ENCODE results near the gene ZNF100. TPM values are rescaled to one million over a fixed set of nuclear protein-coding genes. Genes with fewer than 3 reads are reported as not detected.

ZNF100 gene
- total and polyA plus RNA-seq, 7 experiments from 2014 or later, result 9.5 to 22.5 (median 18.4) TPM

DNA sequence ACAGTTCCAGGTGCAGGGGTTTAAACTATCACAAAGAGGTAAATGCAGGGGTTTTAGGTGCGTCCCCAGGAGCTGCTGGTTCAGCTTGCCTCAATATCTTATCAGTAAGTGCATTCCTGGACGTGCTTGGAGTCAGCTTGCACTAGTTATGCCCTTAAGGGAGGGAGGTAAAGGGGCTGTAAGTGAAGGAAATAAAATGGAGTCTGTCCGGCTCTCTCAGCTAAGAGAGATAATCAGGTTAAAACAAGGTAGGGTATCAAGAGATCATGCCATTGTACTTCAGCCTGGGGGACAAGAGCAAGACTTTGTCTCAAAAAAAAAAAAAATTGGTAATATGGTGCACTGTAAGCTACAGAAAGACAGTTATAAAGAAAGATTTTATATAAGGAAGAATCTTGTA lies 69.7 kb downstream of the ZNF100 start:
- POLR2A ChIA-PET, result interaction anchor here (0.7 kb wide), 1 partner anchor 192 kb away, joined by 3 read pairs; the partner anchor contains the start of gene ZNF429
- Histone ChIP-seq H3K9me3 (ENCODE audit: control insufficient read depth in 2 of 3, low read length in 3 of 3) (no peaks in the 10 kb centered on the region), H3K27ac (ENCODE audit: low read depth, low read length) (no peak overlapping the region), H3K27me3 (ENCODE audit: control insufficient read depth in 2 of 2, insufficient read depth in 2 of 2, low read length in 2 of 2) (no peaks in the 10 kb centered on the region), H3K4me3 (ENCODE audit: low read length) (no peak overlapping the region), H3K4me1 (ENCODE audit: control insufficient read depth in 2 of 2, insufficient read depth in 2 of 2, low read length in 2 of 2) (no peaks in the 10 kb centered on the region), H3K36me3 (ENCODE audit: control insufficient read depth in 2 of 3, insufficient read depth in 3 of 3, low read length in 3 of 3) (no peaks in the 10 kb centered on the region)
- DNase-seq (no peak), ATAC-seq (no peak)
- no peaks in the 10 kb centered on the region for H3K36me3 Mint-ChIP-seq
- no peak overlapping the region for H3K27ac Mint-ChIP-seq
- intact Hi-C loops (cut with micrococcal nuclease), result loop anchor here (1.0 to 5.0 kb wide), 5 partner anchors 125 to 1451 kb away; partner anchors contain the start of gene ZNF429 (in 1 of the 2)
- no peaks in the 10 kb centered on the region for H3K4me1 Mint-ChIP-seq
- no peak overlapping the region for H3K4me3 Mint-ChIP-seq
- H3K9me3 Mint-ChIP-seq, result peaks cover 0 to 10% (median 0%) of the 10 kb centered on the region in 11 donors
- H3K27me3 Mint-ChIP-seq, result peaks cover 0 to 4% (median 0%) of the 10 kb centered on the region in 5 donors
- CTCF ChIA-PET, result interaction anchor here (0.6 to 1.2 kb wide), 8 partner anchors 22 to 1700 kb away, joined by 3 to 7 read pairs (median 4); no protein-coding TSS in a partner anchor

DNA sequence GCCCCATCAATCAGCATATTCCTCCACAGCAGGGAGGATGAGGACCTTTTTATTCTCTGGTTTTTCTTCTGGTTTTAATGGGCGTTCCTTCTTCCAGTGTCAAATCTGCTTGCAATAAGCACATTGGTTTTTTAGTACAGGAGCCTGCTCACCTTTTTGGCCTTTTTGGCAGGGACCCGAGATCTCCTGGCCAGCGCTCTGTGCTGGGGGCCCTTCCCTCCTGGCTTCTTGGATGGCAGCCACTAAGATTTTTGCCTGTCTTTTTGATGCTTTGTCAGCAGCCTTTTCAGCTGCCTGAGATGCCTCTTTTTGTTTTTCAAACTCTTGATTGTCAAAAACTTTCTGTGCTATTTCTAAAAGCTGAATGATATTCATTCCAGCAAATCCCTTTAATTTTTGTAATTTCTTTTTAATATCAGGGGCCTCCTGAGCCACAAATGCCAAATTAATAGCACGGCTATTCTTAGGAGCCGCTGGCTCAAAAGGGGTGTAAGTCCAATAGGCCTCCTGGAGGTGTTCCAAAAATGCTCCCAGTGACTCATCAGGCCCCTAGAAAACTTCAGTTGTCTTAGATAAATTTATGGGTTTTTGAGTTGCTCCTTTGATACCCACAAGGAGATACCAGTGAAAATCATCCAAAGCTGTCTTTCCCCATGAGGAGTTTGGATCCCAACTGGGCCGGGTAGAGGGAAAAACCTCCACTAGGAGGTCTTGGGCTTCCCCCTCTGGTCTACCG lies 73.0 kb downstream of the ZNF100 start:
- no peak for ATAC-seq
- no peaks in the 10 kb centered on the region for H3K27me3 ChIP-seq (ENCODE audit: control insufficient read depth in 2 of 2, insufficient read depth in 2 of 2, low read length in 2 of 2)
- peaks cover 0 to 4% (median 0%) of the 10 kb centered on the region in 5 donors for H3K27me3 Mint-ChIP-seq
- H3K27ac Mint-ChIP-seq, result no peak overlapping the region
- H3K4me1 ChIP-seq (ENCODE audit: control insufficient read depth in 2 of 2, insufficient read depth in 2 of 2, low read length in 2 of 2), result no peaks in the 10 kb centered on the region
- no peaks in the 10 kb centered on the region for H3K4me1 Mint-ChIP-seq
- H3K4me3 Mint-ChIP-seq, result no peak overlapping the region
- H3K9me3 Mint-ChIP-seq, result peaks cover 0 to 23% (median 0%) of the 10 kb centered on the region in 11 donors
- no peaks in the 10 kb centered on the region for H3K36me3 Mint-ChIP-seq
- H3K4me3 ChIP-seq (ENCODE audit: low read length), result no peak overlapping the region
- ChIA-PET POLR2A (no interaction called here), CTCF (interaction anchor here (0.9 kb wide), 1 partner anchor 100 kb away, joined by 3 read pairs; no protein-coding TSS in a partner anchor)
- H3K36me3 ChIP-seq (ENCODE audit: control insufficient read depth in 2 of 3, insufficient read depth in 3 of 3, low read length in 3 of 3), result no peaks in the 10 kb centered on the region
- no peak overlapping the region for H3K27ac ChIP-seq (ENCODE audit: low read depth, low read length)
- intact Hi-C loops (cut with micrococcal nuclease), result no loop called here
- H3K9me3 ChIP-seq (ENCODE audit: control insufficient read depth in 2 of 3, low read length in 3 of 3), result no peaks in the 10 kb centered on the region
- DNase-seq, result no peak

DNA sequence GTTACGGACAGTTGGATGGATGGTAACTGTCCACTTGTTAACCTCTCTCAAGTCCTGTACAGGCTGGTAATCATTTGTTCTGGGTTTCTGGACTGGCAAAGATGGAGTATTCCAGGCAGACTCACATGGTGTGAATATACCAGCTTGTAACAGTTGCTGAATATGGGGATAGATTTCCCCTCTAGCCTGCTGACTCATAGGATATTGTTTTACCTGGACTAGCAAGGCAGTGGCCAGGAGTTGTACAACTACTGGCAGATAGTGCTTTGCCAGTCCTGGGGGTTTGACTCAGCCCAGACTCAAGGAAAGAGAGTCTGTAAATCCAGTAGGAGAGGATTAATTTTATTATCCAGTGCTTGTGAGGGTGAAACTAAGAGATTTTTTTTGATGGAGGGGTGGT lies 74.0 kb downstream of the ZNF100 start:
- H3K4me1 Mint-ChIP-seq, result no peaks in the 10 kb centered on the region
- Histone ChIP-seq H3K27ac (ENCODE audit: low read depth, low read length) (no peak overlapping the region), H3K36me3 (ENCODE audit: control insufficient read depth in 2 of 3, insufficient read depth in 3 of 3, low read length in 3 of 3) (no peaks in the 10 kb centered on the region), H3K27me3 (ENCODE audit: control insufficient read depth in 2 of 2, insufficient read depth in 2 of 2, low read length in 2 of 2) (no peaks in the 10 kb centered on the region), H3K4me3 (ENCODE audit: low read length) (no peak overlapping the region), H3K9me3 (ENCODE audit: control insufficient read depth in 2 of 3, low read length in 3 of 3) (no peaks in the 10 kb centered on the region), H3K4me1 (ENCODE audit: control insufficient read depth in 2 of 2, insufficient read depth in 2 of 2, low read length in 2 of 2) (no peaks in the 10 kb centered on the region)
- peaks cover 0 to 4% (median 0%) of the 10 kb centered on the region in 5 donors for H3K27me3 Mint-ChIP-seq
- POLR2A ChIA-PET, result no interaction called here
- intact Hi-C loops (cut with micrococcal nuclease), result no loop called here
- H3K27ac Mint-ChIP-seq, result no peak overlapping the region
- CTCF ChIA-PET, result interaction anchor here (0.9 to 2.2 kb wide), 2 partner anchors 99 to 210 kb away, joined by 3 to 6 read pairs; no protein-coding TSS in a partner anchor
- DNase-seq (no peak), ATAC-seq (no peak)
- no peak overlapping the region for H3K4me3 Mint-ChIP-seq
- no peaks in the 10 kb centered on the region for H3K36me3 Mint-ChIP-seq
- peaks cover 0 to 29% (median 0%) of the 10 kb centered on the region in 11 donors for H3K9me3 Mint-ChIP-seq

DNA sequence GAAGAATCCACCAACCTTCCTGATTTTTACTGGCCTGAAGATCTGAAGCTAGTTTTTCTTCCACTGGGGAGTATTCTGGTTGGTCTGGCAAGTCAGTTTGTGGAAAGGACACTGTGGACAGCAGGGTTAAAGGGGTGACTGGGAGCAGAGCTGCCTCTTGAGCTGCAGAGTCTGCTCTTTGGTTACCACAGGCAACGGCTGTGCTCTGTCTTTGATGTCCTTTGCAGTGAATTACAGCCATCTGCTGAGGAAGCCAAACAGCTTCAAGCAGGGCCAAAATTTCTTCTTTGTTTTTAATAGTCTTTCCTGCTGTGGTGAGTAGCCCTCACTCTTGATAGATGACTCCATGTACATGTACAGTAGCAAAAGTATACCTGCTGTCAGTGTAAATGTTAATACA lies 75.7 kb downstream of the ZNF100 start:
- Mint-ChIP-seq H3K4me3 (no peak overlapping the region), H3K36me3 (no peaks in the 10 kb centered on the region), H3K27ac (no peak overlapping the region), H3K27me3 (peaks cover 0 to under 1% (median 0%) of the 10 kb centered on the region in 5 donors), H3K9me3 (peaks cover 0 to 33% (median 0%) of the 10 kb centered on the region in 11 donors), H3K4me1 (no peaks in the 10 kb centered on the region)
- DNase-seq, result no peak
- Histone ChIP-seq H3K9me3 (ENCODE audit: control insufficient read depth in 2 of 3, low read length in 3 of 3) (no peaks in the 10 kb centered on the region), H3K36me3 (ENCODE audit: control insufficient read depth in 2 of 3, insufficient read depth in 3 of 3, low read length in 3 of 3) (no peaks in the 10 kb centered on the region), H3K27ac (ENCODE audit: low read depth, low read length) (no peak overlapping the region), H3K4me1 (ENCODE audit: control insufficient read depth in 2 of 2, insufficient read depth in 2 of 2, low read length in 2 of 2) (no peaks in the 10 kb centered on the region), H3K27me3 (ENCODE audit: control insufficient read depth in 2 of 2, insufficient read depth in 2 of 2, low read length in 2 of 2) (no peaks in the 10 kb centered on the region), H3K4me3 (ENCODE audit: low read length) (no peak overlapping the region)
- ChIA-PET POLR2A (no interaction called here), CTCF (interaction anchor here (2.2 kb wide), 1 partner anchor 208 kb away, joined by 6 read pairs; no protein-coding TSS in a partner anchor)
- no peak for ATAC-seq
- intact Hi-C loops (cut with micrococcal nuclease), result no loop called here

DNA sequence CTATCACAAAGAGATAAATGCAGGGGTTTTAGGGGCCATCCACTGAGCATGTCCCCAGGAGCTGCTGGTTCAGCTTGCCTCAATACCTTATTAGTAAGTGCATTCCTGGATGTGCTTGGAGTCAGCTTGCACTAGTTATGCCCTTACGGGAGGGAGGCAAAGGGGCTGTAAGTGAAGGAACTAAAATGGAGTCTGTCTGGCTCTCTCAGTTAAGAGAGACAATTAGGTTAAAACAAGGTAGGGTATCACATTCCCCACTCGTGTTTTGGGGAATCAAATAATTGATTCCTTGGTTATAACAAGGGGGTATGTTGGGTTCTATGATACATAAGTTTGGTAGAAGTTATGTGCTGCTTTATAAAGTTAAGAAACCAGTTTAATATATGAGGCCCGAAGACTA lies 78.9 kb downstream of the ZNF100 start:
- Mint-ChIP-seq H3K4me1 (no peaks in the 10 kb centered on the region), H3K4me3 (no peak overlapping the region), H3K9me3 (peaks cover 0 to 35% (median 0%) of the 10 kb centered on the region in 11 donors), H3K27ac (no peak overlapping the region), H3K36me3 (no peaks in the 10 kb centered on the region), H3K27me3 (no peaks in the 10 kb centered on the region)
- no peak for ATAC-seq
- Histone ChIP-seq H3K4me1 (ENCODE audit: control insufficient read depth in 2 of 2, insufficient read depth in 2 of 2, low read length in 2 of 2) (no peaks in the 10 kb centered on the region), H3K27me3 (ENCODE audit: control insufficient read depth in 2 of 2, insufficient read depth in 2 of 2, low read length in 2 of 2) (no peaks in the 10 kb centered on the region), H3K4me3 (ENCODE audit: low read length) (no peak overlapping the region), H3K27ac (ENCODE audit: low read depth, low read length) (no peak overlapping the region), H3K36me3 (ENCODE audit: control insufficient read depth in 2 of 3, insufficient read depth in 3 of 3, low read length in 3 of 3) (no peaks in the 10 kb centered on the region), H3K9me3 (ENCODE audit: control insufficient read depth in 2 of 3, low read length in 3 of 3) (no peaks in the 10 kb centered on the region)
- ChIA-PET POLR2A (no interaction called here), CTCF (no interaction called here)
- intact Hi-C loops (cut with micrococcal nuclease), result no loop called here
- no peak for DNase-seq

DNA sequence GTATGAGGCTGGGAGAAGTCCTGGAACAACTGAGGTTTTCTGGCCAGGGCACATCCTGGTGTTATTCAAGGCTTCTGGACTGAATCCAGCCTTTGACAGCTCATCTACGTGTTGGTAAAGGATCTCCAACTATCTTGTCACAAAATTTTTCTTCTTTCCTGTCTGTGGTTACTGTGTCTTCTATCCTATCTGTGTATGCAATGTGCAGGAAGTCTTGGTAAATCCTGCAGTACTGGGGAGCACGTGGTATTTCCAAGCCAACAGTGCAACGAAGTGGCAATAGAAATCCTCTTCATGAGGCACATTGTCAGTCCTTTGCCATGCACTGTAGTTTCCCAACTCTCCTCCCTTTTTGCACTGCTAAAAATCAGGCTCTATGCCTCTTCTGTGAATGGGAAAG lies 86.7 kb downstream of the ZNF100 start:
- H3K4me1 Mint-ChIP-seq, result peaks cover 0 to 22% (median 0%) of the 10 kb centered on the region in 7 donors
- Histone ChIP-seq H3K36me3 (ENCODE audit: control insufficient read depth in 2 of 3, insufficient read depth in 3 of 3, low read length in 3 of 3) (no peaks in the 10 kb centered on the region), H3K4me1 (ENCODE audit: control insufficient read depth in 2 of 2, insufficient read depth in 2 of 2, low read length in 2 of 2) (no peaks in the 10 kb centered on the region), H3K27ac (ENCODE audit: low read depth, low read length) (no peak overlapping the region), H3K27me3 (ENCODE audit: control insufficient read depth in 2 of 2, insufficient read depth in 2 of 2, low read length in 2 of 2) (no peaks in the 10 kb centered on the region), H3K4me3 (ENCODE audit: low read length) (no peak overlapping the region), H3K9me3 (ENCODE audit: control insufficient read depth in 2 of 3, low read length in 3 of 3) (no peaks in the 10 kb centered on the region)
- peaks cover 0 to 32% (median 4%) of the 10 kb centered on the region in 11 donors for H3K9me3 Mint-ChIP-seq
- DNase-seq (no peak), ATAC-seq (no peak)
- intact Hi-C loops (cut with micrococcal nuclease), result no loop called here
- H3K36me3 Mint-ChIP-seq, result peaks cover 0 to 7% (median 0%) of the 10 kb centered on the region in 5 donors
- H3K4me3 Mint-ChIP-seq, result no peak overlapping the region
- H3K27me3 Mint-ChIP-seq, result peaks cover 0 to 7% (median 3%) of the 10 kb centered on the region in 5 donors
- H3K27ac Mint-ChIP-seq, result no peak overlapping the region
- ChIA-PET CTCF (no interaction called here), POLR2A (no interaction called here)
